ENCODE measurements around the gene TIAM1. TPM values are rescaled to one million over a fixed set of nuclear protein-coding genes. Genes with fewer than 3 reads are reported as not detected.

The TIAM1 gene
- total and polyA plus RNA-seq, 4 experiments from 2014 or later = 22.5 to 104 (median 67.4) TPM

GRCh38 chr21:31196724-31197123 lies 147.3 kb downstream of the TIAM1 start:
- Mint-ChIP-seq H3K9me3 (no peaks in the 10 kb centered on the region), H3K27me3 (no peaks in the 10 kb centered on the region), H3K4me1 (peaks cover 22 to 57% (median 28%) of the 10 kb centered on the region in 4 donors), H3K4me3 (peak overlapping the region in 1 of 8 donors; percentile 88), H3K36me3 (peaks cover 0 to 9% of the 10 kb centered on the region in 2 donors), H3K27ac (peak overlapping the region in 3 of 7 donors; percentile 23 to 89 (median 81))
- Histone ChIP-seq H3K4me3 (ENCODE audit: low read length in 2 of 2) (no peak overlapping the region), H3K9me3 (ENCODE audit: control insufficient read depth in 1 of 2, low read length in 2 of 2) (no peaks in the 10 kb centered on the region), H3K27me3 (ENCODE audit: insufficient read depth, low read length) (no peaks in the 10 kb centered on the region), H3K27ac (ENCODE audit: low read depth, low read length) (no peak overlapping the region), H3K4me1 (ENCODE audit: insufficient read depth, low read length) (peaks cover 34% of the 10 kb centered on the region), H3K36me3 (ENCODE audit: insufficient read depth, low read length) (no peaks in the 10 kb centered on the region)
- ChIA-PET POLR2A (ENCODE audit: partially characterized antibody) (interaction anchor here (0.6 to 4.7 kb wide), 5 partner anchors 10 to 466 kb away, joined by 3 to 42 read pairs (median 6); no protein-coding TSS in a partner anchor), CTCF (ENCODE audit: partially characterized antibody) (interaction anchor here (0.8 to 13.1 kb wide), 4 partner anchors 10 to 384 kb away, joined by 3 to 266 read pairs (median 26); no protein-coding TSS in a partner anchor)
- intact Hi-C loops (cut with micrococcal nuclease) = loop anchor here (5.0 kb wide), 1 partner anchor 156 kb away; no protein-coding TSS in a partner anchor
- DNase-seq = no peak

- DNase-seq = no peak
- H3K27me3 ChIP-seq (ENCODE audit: insufficient read depth, low read length) = no peaks in the 10 kb centered on the region
- H3K27ac ChIP-seq (ENCODE audit: low read depth, low read length) = peak overlapping the region; percentile 28
- intact Hi-C loops (cut with micrococcal nuclease) = loop anchor here (1.0 to 5.0 kb wide), 3 partner anchors 8 to 157 kb away; no protein-coding TSS in a partner anchor
- H3K36me3 ChIP-seq (ENCODE audit: insufficient read depth, low read length) = no peaks in the 10 kb centered on the region
- Mint-ChIP-seq H3K4me1 (peaks cover 27 to 70% (median 35%) of the 10 kb centered on the region in 4 donors), H3K9me3 (no peaks in the 10 kb centered on the region), H3K36me3 (peaks cover 0 to 9% of the 10 kb centered on the region in 2 donors), H3K27ac (peak overlapping the region; percentile 44 to 84 (median 73)), H3K4me3 (peak overlapping the region; percentile 67 to 88 (median 80)), H3K27me3 (no peaks in the 10 kb centered on the region)
- no peaks in the 10 kb centered on the region for H3K9me3 ChIP-seq (ENCODE audit: control insufficient read depth in 1 of 2, low read length in 2 of 2)
- peaks cover 40% of the 10 kb centered on the region for H3K4me1 ChIP-seq (ENCODE audit: insufficient read depth, low read length)
- CTCF ChIA-PET (ENCODE audit: partially characterized antibody) = interaction anchor here (1.1 to 13.1 kb wide), 11 partner anchors 9 to 386 kb away, joined by 3 to 266 read pairs (median 5); no protein-coding TSS in a partner anchor
- H3K4me3 ChIP-seq (ENCODE audit: low read length in 2 of 2) = peak overlapping the region in 1 of 2 donors; percentile 17
- POLR2A ChIA-PET (ENCODE audit: partially characterized antibody) = interaction anchor here (0.5 to 4.7 kb wide), 10 partner anchors 9 to 507 kb away, joined by 3 to 42 read pairs (median 5); no protein-coding TSS in a partner anchor
These were observed 148.6 kb downstream of the TIAM1 start for GRCh38 chr21:31195334-31196015.

- H3K27me3 Mint-ChIP-seq = no peaks in the 10 kb centered on the region
- Histone ChIP-seq H3K36me3 (ENCODE audit: insufficient read depth, low read length) (no peaks in the 10 kb centered on the region), H3K9me3 (ENCODE audit: control insufficient read depth in 1 of 2, low read length in 2 of 2) (no peaks in the 10 kb centered on the region), H3K4me3 (ENCODE audit: low read length in 2 of 2) (peak overlapping the region in 1 of 2 donors; percentile 17), H3K27me3 (ENCODE audit: insufficient read depth, low read length) (no peaks in the 10 kb centered on the region), H3K4me1 (ENCODE audit: insufficient read depth, low read length) (peaks cover 44% of the 10 kb centered on the region), H3K27ac (ENCODE audit: low read depth, low read length) (peak overlapping the region; percentile 28)
- ChIA-PET POLR2A (ENCODE audit: partially characterized antibody) (interaction anchor here (0.9 to 4.7 kb wide), 6 partner anchors 8 to 387 kb away, joined by 3 to 42 read pairs (median 12); no protein-coding TSS in a partner anchor), CTCF (ENCODE audit: partially characterized antibody) (interaction anchor here (1.2 to 13.1 kb wide), 11 partner anchors 9 to 386 kb away, joined by 3 to 266 read pairs (median 5); no protein-coding TSS in a partner anchor)
- H3K9me3 Mint-ChIP-seq = no peaks in the 10 kb centered on the region
- H3K36me3 Mint-ChIP-seq = peaks cover 0 to 9% of the 10 kb centered on the region in 2 donors
- H3K27ac Mint-ChIP-seq = peak overlapping the region; percentile 0 to 81 (median 69)
- H3K4me1 Mint-ChIP-seq = peaks cover 30 to 77% (median 40%) of the 10 kb centered on the region in 4 donors
- no peak for DNase-seq
- intact Hi-C loops (cut with micrococcal nuclease) = loop anchor here (1.0 to 5.0 kb wide), 3 partner anchors 7 to 158 kb away; no protein-coding TSS in a partner anchor
- H3K4me3 Mint-ChIP-seq = peak overlapping the region; percentile 67 to 88 (median 80)
These were observed 149.4 kb downstream of the TIAM1 start for GRCh38 chr21:31194510-31195293.

- Mint-ChIP-seq H3K27ac (peak overlapping the region in 3 of 7 donors; percentile 36 to 71 (median 49)), H3K27me3 (no peaks in the 10 kb centered on the region), H3K9me3 (no peaks in the 10 kb centered on the region), H3K4me3 (peak overlapping the region in 2 of 8 donors; percentile 43 to 50), H3K36me3 (peaks cover 0 to 9% of the 10 kb centered on the region in 2 donors), H3K4me1 (peaks cover 32 to 81% (median 45%) of the 10 kb centered on the region in 4 donors)
- CTCF ChIA-PET (ENCODE audit: partially characterized antibody) = interaction anchor here (1.2 to 13.1 kb wide), 8 partner anchors 12 to 387 kb away, joined by 3 to 266 read pairs (median 5); no protein-coding TSS in a partner anchor
- POLR2A ChIA-PET (ENCODE audit: partially characterized antibody) = interaction anchor here (4.7 kb wide), 1 partner anchor 12 kb away, joined by 42 read pairs; no protein-coding TSS in a partner anchor
- Histone ChIP-seq H3K9me3 (ENCODE audit: control insufficient read depth in 1 of 2, low read length in 2 of 2) (no peaks in the 10 kb centered on the region), H3K4me3 (ENCODE audit: low read length in 2 of 2) (no peak overlapping the region), H3K27ac (ENCODE audit: low read depth, low read length) (no peak overlapping the region), H3K4me1 (ENCODE audit: insufficient read depth, low read length) (peaks cover 54% of the 10 kb centered on the region), H3K36me3 (ENCODE audit: insufficient read depth, low read length) (no peaks in the 10 kb centered on the region), H3K27me3 (ENCODE audit: insufficient read depth, low read length) (no peaks in the 10 kb centered on the region)
- intact Hi-C loops (cut with micrococcal nuclease) = no loop called here
- DNase-seq = no peak
These were observed 150.3 kb downstream of the TIAM1 start for GRCh38 chr21:31193761-31194160.

- POLR2A ChIA-PET (ENCODE audit: partially characterized antibody) = interaction anchor here (1.1 to 2.8 kb wide), 3 partner anchors 11 to 368 kb away, joined by 4 to 26 read pairs (median 4); no protein-coding TSS in a partner anchor
These were observed 152.5 kb downstream of the TIAM1 start for GRCh38 chr21:31191553-31191952.

GRCh38 chr21:31190516-31190915 lies 153.5 kb downstream of the TIAM1 start:
- H3K4me1 Mint-ChIP-seq = peaks cover 37 to 85% (median 54%) of the 10 kb centered on the region in 4 donors
- H3K27me3 Mint-ChIP-seq = no peaks in the 10 kb centered on the region
- Histone ChIP-seq H3K4me3 (ENCODE audit: low read length in 2 of 2) (no peak overlapping the region), H3K27ac (ENCODE audit: low read depth, low read length) (no peak overlapping the region), H3K36me3 (ENCODE audit: insufficient read depth, low read length) (no peaks in the 10 kb centered on the region), H3K9me3 (ENCODE audit: control insufficient read depth in 1 of 2, low read length in 2 of 2) (no peaks in the 10 kb centered on the region), H3K27me3 (ENCODE audit: insufficient read depth, low read length) (no peaks in the 10 kb centered on the region), H3K4me1 (ENCODE audit: insufficient read depth, low read length) (peaks cover 68% of the 10 kb centered on the region)
- DNase-seq = no peak
- ChIA-PET CTCF (ENCODE audit: partially characterized antibody) (interaction anchor here (0.8 to 13.1 kb wide), 9 partner anchors 8 to 413 kb away, joined by 3 to 266 read pairs (median 6); no protein-coding TSS in a partner anchor), POLR2A (ENCODE audit: partially characterized antibody) (interaction anchor here (0.6 to 2.8 kb wide), 3 partner anchors 10 to 369 kb away, joined by 3 to 26 read pairs (median 4); no protein-coding TSS in a partner anchor)
- intact Hi-C loops (cut with micrococcal nuclease) = no loop called here
- H3K36me3 Mint-ChIP-seq = peaks cover 4 to 9% of the 10 kb centered on the region in 2 donors
- peak overlapping the region; percentile 2 to 92 (median 81) for H3K27ac Mint-ChIP-seq
- H3K9me3 Mint-ChIP-seq = no peaks in the 10 kb centered on the region
- peak overlapping the region; percentile 29 to 76 (median 68) for H3K4me3 Mint-ChIP-seq

More at GRCh38 chr21:31191553-31191952, 152.5 kb downstream of the TIAM1 start:
- Mint-ChIP-seq H3K9me3 (no peaks in the 10 kb centered on the region), H3K4me1 (peaks cover 40 to 88% (median 56%) of the 10 kb centered on the region in 4 donors), H3K27me3 (no peaks in the 10 kb centered on the region), H3K4me3 (peak overlapping the region in 6 of 8 donors; percentile 11 to 76 (median 68)), H3K27ac (peak overlapping the region in 6 of 7 donors; percentile 58 to 92 (median 82)), H3K36me3 (peaks cover 0 to 9% of the 10 kb centered on the region in 2 donors)
- Histone ChIP-seq H3K36me3 (ENCODE audit: insufficient read depth, low read length) (no peaks in the 10 kb centered on the region), H3K4me1 (ENCODE audit: insufficient read depth, low read length) (peaks cover 70% of the 10 kb centered on the region), H3K4me3 (ENCODE audit: low read length in 2 of 2) (no peak overlapping the region), H3K27me3 (ENCODE audit: insufficient read depth, low read length) (no peaks in the 10 kb centered on the region), H3K27ac (ENCODE audit: low read depth, low read length) (no peak overlapping the region), H3K9me3 (ENCODE audit: control insufficient read depth in 1 of 2, low read length in 2 of 2) (no peaks in the 10 kb centered on the region)
- CTCF ChIA-PET (ENCODE audit: partially characterized antibody) = interaction anchor here (1.5 to 13.1 kb wide), 5 partner anchors 10 to 412 kb away, joined by 3 to 266 read pairs (median 10); no protein-coding TSS in a partner anchor
- no peak for DNase-seq
- intact Hi-C loops (cut with micrococcal nuclease) = no loop called here

Data from CD4-positive, alpha-beta memory T cell (primary cell).